Ureter (tissue), 1 donor: ENCODE measurements around the gene CYP2C8. TPM values are rescaled to one million over a fixed set of nuclear protein-coding genes. Genes with fewer than 3 reads are reported as not detected.

Experiments used
- total RNA-seq: library from RNA; stranded (reverse); gene quantifications from one replicate; pipeline ENCODE4 v1.2.4, GENCODE V29; 2023
- donor health status: DM: yes; HTN: yes; CAD: no.

The CYP2C8 gene
- total RNA-seq, 1 donor from 2014 or later, result 1.6 TPM

Other genes with a start within 250 kb of the CYP2C8 start
- 0.31 TPM for gene CYP2C9, start 130.8 kb downstream of the CYP2C8 start, total RNA-seq
- 1.8 TPM for gene ACSM6, start 124.7 kb upstream of the CYP2C8 start, total RNA-seq
- 405 TPM for gene PDLIM1, start 221.5 kb upstream of the CYP2C8 start, total RNA-seq